GM23248 (cell line): ENCODE measurements around the gene MYO5B. TPM values are rescaled to one million over a fixed set of nuclear protein-coding genes. Genes with fewer than 3 reads are reported as not detected.

ENCODE experiments used
- DNase-seq: peaks from one replicate; pipeline ENCODE4 v3.0.0-alpha.2; 2015
- H2AFZ ChIP-seq: fragments of 200-600 bp; sonication (generic); 2 replicates; pipeline ENCODE4 v1.6.1; 2016; ENCODE audit warnings: antibody characterized with exemption
- H3F3A ChIP-seq: fragments of 200-600 bp; sonication (generic); 2 replicates; pipeline ENCODE4 v1.6.1; 2016; ENCODE audit warnings: mild to moderate bottlenecking, antibody characterized with exemption, mixed run types; ENCODE audit not compliant: insufficient read depth
- H3K27ac ChIP-seq: fragments of 200-600 bp; sonication (generic); 2 replicates; pipeline ENCODE4 v1.5.1; 2016; ENCODE audit warnings: mild to moderate bottlenecking
- H3K27me3 ChIP-seq: fragments of 200-600 bp; sonication (generic); replicated peaks from 2 replicates; pipeline ENCODE4 v1.6.1; 2016; ENCODE audit warnings: mild to moderate bottlenecking; ENCODE audit not compliant: insufficient read depth
- H3K36me3 ChIP-seq: fragments of 200-600 bp; sonication (generic); 2 replicates; pipeline ENCODE4 v1.6.1; 2016; ENCODE audit warnings: low read depth, mild to moderate bottlenecking
- H3K4me1 ChIP-seq: fragments of 200-600 bp; sonication (generic); 2 replicates; pipeline ENCODE4 v1.6.1; 2016; ENCODE audit warnings: mild to moderate bottlenecking; ENCODE audit not compliant: insufficient read depth
- H3K4me2 ChIP-seq: fragments of 200-600 bp; sonication (generic); one replicate; pipeline ENCODE4 v1.6.1; 2016; ENCODE audit warnings: mild to moderate bottlenecking; ENCODE audit not compliant: unreplicated experiment
- H3K4me3 ChIP-seq: fragments of 200-600 bp; sonication (generic); 2 replicates; pipeline ENCODE4 v1.5.1; 2016; ENCODE audit warnings: mild to moderate bottlenecking
- H3K79me2 ChIP-seq: fragments of 200-600 bp; sonication (generic); 2 replicates; pipeline ENCODE4 v1.6.1; 2016; ENCODE audit warnings: mild to moderate bottlenecking; ENCODE audit not compliant: insufficient read depth
- H3K9ac ChIP-seq: fragments of 200-600 bp; sonication (generic); 2 replicates; pipeline ENCODE4 v1.6.1; 2016; ENCODE audit warnings: mild to moderate bottlenecking
- H3K9me2 ChIP-seq: fragments of 200-600 bp; sonication (generic); 2 replicates; pipeline ENCODE4 v1.6.1; 2016; ENCODE audit warnings: mixed run types, mild to moderate bottlenecking, moderate library complexity; ENCODE audit not compliant: insufficient read depth
- H3K9me3 ChIP-seq: fragments of 200-600 bp; sonication (generic); one replicate; pipeline ENCODE4 v1.6.1; 2017; ENCODE audit warnings: low read depth
- H4K20me1 ChIP-seq: fragments of 200-600 bp; sonication (generic); 2 replicates; pipeline ENCODE4 v1.6.0; 2016; ENCODE audit not compliant: insufficient read depth
- EZH2 ChIP-seq: fragments of 200-600 bp; sonication (generic); IDR thresholded peaks from 2 replicates; pipeline ENCODE4 v1.6.1; 2018; ENCODE audit warnings: antibody characterized with exemption, mild to moderate bottlenecking; ENCODE audit not compliant: insufficient read depth, poor library complexity, severe bottlenecking
- EZH2phosphoT487 ChIP-seq: fragments of 200-600 bp; sonication (generic); IDR thresholded peaks from 2 replicates; pipeline ENCODE4 v1.6.1; 2018; ENCODE audit warnings: antibody characterized with exemption, moderate library complexity, mild to moderate bottlenecking, low read depth; ENCODE audit not compliant: insufficient read depth
- WGBS, 2 experiments: methylation state at CpG; one replicate each; pipeline ENCODE4 v1.1.6; 2015 to 2017; ENCODE audit warnings: low lambda C conversion rate in 2 of 2, low coverage in 1 of 2; ENCODE audit errors: missing lambda C conversion rate in 2 of 2; 5-methylcytosine and 5-hydroxymethylcytosine counted together
- in situ Hi-C: fragments of 300-500 bp; cut with MboI; formaldehyde crosslinking; loops from 2 replicates; pipeline ENCODE4 v1.15.0; 2020
- polyA plus RNA-seq: library from polyadenylated mRNA; unstranded; fragments of >200 nt; fragmentation: Nextera tagmentation; extraction: Ambion mirVana; gene quantifications from 2 replicates; pipeline ENCODE4 v1.2.1, GENCODE V29; 2016
- total RNA-seq: library from RNA; depleted of rRNA; stranded (reverse); fragments of >200 nt; shearing (Covaris generic); gene quantifications from 2 replicates; pipeline ENCODE4 v1.2.3, GENCODE V29; 2014

The MYO5B gene
- total and polyA plus RNA-seq, 2 experiments from 2014 or later, result 0.03 TPM; not detected in 1

GRCh38 chr18:49879271-49879580 is 315.7 kb downstream of the MYO5B start:
- H2AFZ ChIP-seq, result no peak overlapping the region
- H3K4me2 ChIP-seq, result no peak overlapping the region
- H3F3A ChIP-seq, result no peaks in the 10 kb centered on the region
- WGBS, 2 experiments, result 11 to 15% methylated on average over 3 of the region's 3 CpGs
- no peaks in the 10 kb centered on the region for H3K9me3 ChIP-seq
- no peak overlapping the region for H3K4me3 ChIP-seq
- no peaks in the 10 kb centered on the region for H3K79me2 ChIP-seq
- peaks cover 20% of the 10 kb centered on the region for H3K27me3 ChIP-seq
- in situ Hi-C loops, result no loop called here
- DNase-seq, result no peak
- H4K20me1 ChIP-seq, result no peaks in the 10 kb centered on the region
- H3K9me2 ChIP-seq, result no peaks in the 10 kb centered on the region
- no peaks in the 10 kb centered on the region for H3K4me1 ChIP-seq
- H3K27ac ChIP-seq, result no peak overlapping the region
- no peak overlapping the region for H3K9ac ChIP-seq
- TF ChIP-seq EZH2 (no peak), EZH2phosphoT487 (no peak)
- H3K36me3 ChIP-seq, result no peaks in the 10 kb centered on the region

- TF ChIP-seq EZH2 (no peak), EZH2phosphoT487 (no peak)
- H3K4me1 ChIP-seq, result no peaks in the 10 kb centered on the region
- H3K4me2 ChIP-seq, result no peak overlapping the region
- WGBS, 2 experiments, result 6 to 7% methylated on average over 10 of the region's 10 CpGs
- H3F3A ChIP-seq, result no peaks in the 10 kb centered on the region
- H3K27me3 ChIP-seq, result peaks cover 20% of the 10 kb centered on the region
- no peak overlapping the region for H2AFZ ChIP-seq
- no peak overlapping the region for H3K4me3 ChIP-seq
- H4K20me1 ChIP-seq, result no peaks in the 10 kb centered on the region
- no peaks in the 10 kb centered on the region for H3K79me2 ChIP-seq
- no peaks in the 10 kb centered on the region for H3K9me2 ChIP-seq
- no peaks in the 10 kb centered on the region for H3K9me3 ChIP-seq
- no peak overlapping the region for H3K27ac ChIP-seq
- no peak overlapping the region for H3K9ac ChIP-seq
- DNase-seq, result peak; percentile 44
- H3K36me3 ChIP-seq, result no peaks in the 10 kb centered on the region
- in situ Hi-C loops, result no loop called here
Observed at GRCh38 chr18:49878567-49879270, 316.2 kb downstream of the MYO5B start.

- Histone ChIP-seq H3K79me2 (no peaks in the 10 kb centered on the region), H3K4me2 (no peak overlapping the region), H3K27me3 (peaks cover 16% of the 10 kb centered on the region), H2AFZ (no peak overlapping the region), H3K9me3 (no peaks in the 10 kb centered on the region), H3K4me3 (no peak overlapping the region), H3K4me1 (no peaks in the 10 kb centered on the region), H3K36me3 (no peaks in the 10 kb centered on the region), H3K9ac (no peak overlapping the region), H3F3A (no peaks in the 10 kb centered on the region), H4K20me1 (no peaks in the 10 kb centered on the region), H3K27ac (no peak overlapping the region), H3K9me2 (no peaks in the 10 kb centered on the region)
- in situ Hi-C loops, result no loop called here
- no peak for TF ChIP-seq EZH2phosphoT487
- no peak for DNase-seq
- WGBS, 2 experiments, result 79 to 83% methylated on average over 2 of the region's 2 CpGs
Observed at GRCh38 chr18:49878015-49878414, 316.9 kb downstream of the MYO5B start.

- Histone ChIP-seq H3K9ac (no peak overlapping the region), H3K27me3 (peaks cover 11% of the 10 kb centered on the region), H3K79me2 (no peaks in the 10 kb centered on the region), H3K27ac (no peak overlapping the region), H3K9me3 (no peaks in the 10 kb centered on the region), H4K20me1 (no peaks in the 10 kb centered on the region), H3K4me1 (no peaks in the 10 kb centered on the region), H3F3A (no peaks in the 10 kb centered on the region), H3K4me3 (no peak overlapping the region), H3K36me3 (no peaks in the 10 kb centered on the region), H2AFZ (no peak overlapping the region), H3K4me2 (no peak overlapping the region), H3K9me2 (no peaks in the 10 kb centered on the region)
- WGBS, 2 experiments, result 59 to 67% methylated on average over 4 of the region's 4 CpGs
- no peak for TF ChIP-seq EZH2
- TF ChIP-seq EZH2phosphoT487, result no peak
- in situ Hi-C loops, result no loop called here
- DNase-seq, result no peak
Observed at GRCh38 chr18:49876536-49876935, 318.4 kb downstream of the MYO5B start.

GRCh38 chr18:49875783-49876182 is 319.2 kb downstream of the MYO5B start:
- no peak overlapping the region for H3K4me2 ChIP-seq
- H3K36me3 ChIP-seq, result no peaks in the 10 kb centered on the region
- no peaks in the 10 kb centered on the region for H3K4me1 ChIP-seq
- TF ChIP-seq EZH2, result no peak
- no peak for TF ChIP-seq EZH2phosphoT487
- in situ Hi-C loops, result no loop called here
- no peaks in the 10 kb centered on the region for H3K79me2 ChIP-seq
- H3F3A ChIP-seq, result no peaks in the 10 kb centered on the region
- 10 to 38% methylated on average over 1 of the region's 1 CpG for WGBS, 2 experiments
- no peak overlapping the region for H2AFZ ChIP-seq
- H3K4me3 ChIP-seq, result no peak overlapping the region
- H4K20me1 ChIP-seq, result no peaks in the 10 kb centered on the region
- no peaks in the 10 kb centered on the region for H3K9me2 ChIP-seq
- no peak overlapping the region for H3K9ac ChIP-seq
- no peaks in the 10 kb centered on the region for H3K9me3 ChIP-seq
- no peak overlapping the region for H3K27ac ChIP-seq
- H3K27me3 ChIP-seq, result peaks cover 17% of the 10 kb centered on the region
- DNase-seq, result no peak
